Esophagus muscularis mucosa (tissue), 4 donors: ENCODE measurements around the gene PPM1K. TPM values are rescaled to one million over a fixed set of nuclear protein-coding genes. Genes with fewer than 3 reads are reported as not detected.

Experiments
- DNase-seq: peaks from one replicate; pipeline ENCODE4 v3.0.0-alpha.2; 2017; ENCODE audit errors: extremely low spot score
- H3K27ac ChIP-seq, 4 donors: fragments of 200-600 bp; sonication (generic); replicated peaks in 1 of 4; 1 replicate in 3 of 4; 2 replicates in 1 of 4; pipeline ENCODE4 v1.5.1; 2016 to 2019; ENCODE audit warnings: mild to moderate bottlenecking in 1 of 4
- H3K27me3 ChIP-seq, 4 donors: fragments of 200-600 bp; sonication (generic); one replicate each; pipeline versions ENCODE4 v1.5.1 to v1.6.0; 2016 to 2019
- H3K36me3 ChIP-seq, 4 donors: fragments of 200-600 bp; sonication (generic); one replicate each; pipeline ENCODE4 v1.5.1; 2016 to 2019
- H3K4me1 ChIP-seq, 4 donors: fragments of 200-600 bp; sonication (generic); one replicate each; pipeline ENCODE4 v1.5.1; 2016 to 2019
- H3K4me3 ChIP-seq, 4 donors: fragments of 200-600 bp; sonication (generic); 1 replicate in 2 of 4; 2 replicates in 2 of 4; pipeline ENCODE4 v1.5.1; 2016 to 2019; ENCODE audit warnings: mild to moderate bottlenecking in 4 of 4, moderate library complexity in 1 of 4
- H3K9me3 ChIP-seq, 4 donors: fragments of 200-600 bp; sonication (generic); 1 replicate in 3 of 4; 2 replicates in 1 of 4; pipeline ENCODE4 v1.5.1; 2016 to 2019
- CTCF ChIP-seq, 3 experiments: fragments of 200-600 bp in 2 of 3; fragments of 450-650 bp in 1 of 3; sonication (generic) in 2 of 3; IDR thresholded peaks; one replicate each; pipeline ENCODE4 v1.5.1; 2017 to 2019; ENCODE audit warnings: antibody characterized with exemption in 3 of 3, mild to moderate bottlenecking in 2 of 3, moderate library complexity in 1 of 3
- EP300 ChIP-seq: sonication (generic); formaldehyde crosslinking; IDR thresholded peaks from one replicate; pipeline ENCODE4 v1.6.1; 2017; ENCODE audit warnings: antibody characterized with exemption
- POLR2A ChIP-seq: fragments of 450-650 bp; IDR thresholded peaks from one replicate; pipeline ENCODE4 v1.6.1; 2017; ENCODE audit warnings: antibody characterized with exemption, moderate library complexity, mild to moderate bottlenecking, low read depth
- POLR2AphosphoS5 ChIP-seq, 2 donors: sonication (generic); formaldehyde crosslinking; IDR thresholded peaks; one replicate each; pipeline ENCODE4 v1.6.1; 2017; ENCODE audit warnings: antibody characterized with exemption in 2 of 2
- WGBS: methylation state at CpG from one replicate; pipeline ENCODE4 v1.1.5; 2018; 5-methylcytosine and 5-hydroxymethylcytosine counted together
- intact Hi-C: fragments of 100-400 bp; cut with DNase I; formaldehyde crosslinking; loops from one replicate; pipeline ENCODE4 v1.15.1; 2023
- total RNA-seq, 4 donors: library from RNA; depleted of rRNA; stranded (reverse); fragments of >200 nt; gene quantifications; one replicate each; pipeline versions ENCODE4 v1.1.0 to v1.2.1, GENCODE V29; 2016

Gene PPM1K
- total RNA-seq, 4 donors from 2014 or later = 35.7 to 54.2 (median 38.3) TPM

- H3K27ac ChIP-seq = peak overlapping the region; percentile 72 to 79 (median 74)
- no peaks in the 10 kb centered on the region for H3K36me3 ChIP-seq
- no peaks in the 10 kb centered on the region for H3K27me3 ChIP-seq
- DNase-seq = peak; percentile 55
- no peaks in the 10 kb centered on the region for H3K9me3 ChIP-seq
- 54% methylated on average over 4 of the region's 4 CpGs for WGBS
- peaks cover 16 to 32% (median 25%) of the 10 kb centered on the region in 4 donors for H3K4me1 ChIP-seq
- peak overlapping the region in 3 of 4 donors; percentile 7 to 27 (median 25) for H3K4me3 ChIP-seq
- intact Hi-C loops = no loop called here
- TF ChIP-seq CTCF (IDR thresholded peaks at IDR 0.05) (no peak), EP300 (no peak), POLR2A (no peak), POLR2AphosphoS5 (IDR thresholded peaks at IDR 0.05) (peak in 1 of 2 donors; percentile 51)
Measured at GRCh38 chr4:88291003-88291402, 6.6 kb upstream of the PPM1K start.

- Histone ChIP-seq H3K36me3 (no peaks in the 10 kb centered on the region), H3K27ac (peak overlapping the region; percentile 55 to 99 (median 58)), H3K27me3 (no peaks in the 10 kb centered on the region), H3K4me3 (no peak overlapping the region), H3K4me1 (peaks cover 29 to 54% (median 45%) of the 10 kb centered on the region in 4 donors), H3K9me3 (no peaks in the 10 kb centered on the region)
- no peak for DNase-seq
- TF ChIP-seq POLR2A (no peak), POLR2AphosphoS5 (IDR thresholded peaks at IDR 0.05) (no peak), CTCF (IDR thresholded peaks at IDR 0.05) (no peak)
- intact Hi-C loops = no loop called here
Measured at GRCh38 chr4:88286897-88287296, 2.5 kb upstream of the PPM1K start.

GRCh38 chr4:88285235-88285653 is 883 bp upstream of the PPM1K start:
- WGBS = 33% methylated on average over 4 of the region's 4 CpGs
- DNase-seq = peak; percentile 26
- Histone ChIP-seq H3K4me3 (peak overlapping the region; percentile 75 to 96 (median 82)), H3K27ac (peak overlapping the region; percentile 97 to 100 (median 99)), H3K9me3 (no peaks in the 10 kb centered on the region), H3K4me1 (peaks cover 24 to 53% (median 47%) of the 10 kb centered on the region in 4 donors), H3K36me3 (no peaks in the 10 kb centered on the region), H3K27me3 (no peaks in the 10 kb centered on the region)
- intact Hi-C loops = no loop called here
- no peak for TF ChIP-seq EP300
- TF ChIP-seq POLR2AphosphoS5 (IDR thresholded peaks at IDR 0.05) = no peak
- no peak for TF ChIP-seq POLR2A
- TF ChIP-seq CTCF (IDR thresholded peaks at IDR 0.05) = no peak

GRCh38 chr4:88283661-88284438 is 511 bp downstream of the PPM1K start:
- DNase-seq = peak; percentile 92
- Histone ChIP-seq H3K36me3 (no peaks in the 10 kb centered on the region), H3K27ac (peak overlapping the region; percentile 97 to 100 (median 99)), H3K4me1 (peaks cover 22 to 55% (median 47%) of the 10 kb centered on the region in 4 donors), H3K27me3 (no peaks in the 10 kb centered on the region), H3K4me3 (peak overlapping the region; percentile 75 to 96 (median 82)), H3K9me3 (no peaks in the 10 kb centered on the region)
- no peak for TF ChIP-seq EP300
- TF ChIP-seq CTCF (IDR thresholded peaks at IDR 0.05) = no peak
- peak; percentile 34 to 56 for TF ChIP-seq POLR2AphosphoS5 (IDR thresholded peaks at IDR 0.05)
- no peak for TF ChIP-seq POLR2A
- WGBS = 0% methylated on average over 25 of the region's 66 CpGs
- intact Hi-C loops = loop anchor here (5.0 kb wide), 3 partner anchors 98 to 238 kb away; partner anchors contain the start of genes HERC5 and PYURF
